ELR (cell line): ENCODE data around the gene LAPTM4A.
"Not testable (repeated sequence)": the region's sequence is repeated elsewhere in the genome, so short reads cannot be mapped to it uniquely, and the experiment has no call there.

ENCODE experiments used
- DNase-seq: peaks from one replicate; pipeline ENCODE4 v3.0.0-alpha.2; 2015; ENCODE audit warnings: low read depth

The LAPTM4A gene

GRCh38 chr2:20050646-20051531 is 539 bp downstream of the LAPTM4A start:
- peak; percentile 78 for DNase-seq

GRCh38 chr2:20050104-20050645 is 1.3 kb downstream of the LAPTM4A start:
- DNase-seq: peak; percentile 84

- DNase-seq: peak; percentile 36
These were observed 1.8 kb downstream of the LAPTM4A start for GRCh38 chr2:20049637-20050036.

- DNase-seq: no peak
These were observed 2.7 kb downstream of the LAPTM4A start for GRCh38 chr2:20048488-20049448.

- not testable (repeated sequence) for DNase-seq
These were observed 5.6 kb downstream of the LAPTM4A start for GRCh38 chr2:20045712-20046292.

GRCh38 chr2:20044778-20045177 is 6.7 kb downstream of the LAPTM4A start:
- no peak for DNase-seq

GRCh38 chr2:20042531-20042930 is 8.9 kb downstream of the LAPTM4A start:
- DNase-seq: no peak

GRCh38 chr2:20040489-20041172 is 10.8 kb downstream of the LAPTM4A start:
- peak; percentile 78 for DNase-seq

- no peak for DNase-seq
These were observed 13.8 kb downstream of the LAPTM4A start for GRCh38 chr2:20037660-20038059.

- DNase-seq: peak; percentile 34
These were observed 15.3 kb downstream of the LAPTM4A start for GRCh38 chr2:20035955-20036666.

- no peak for DNase-seq
These were observed 16.6 kb downstream of the LAPTM4A start for GRCh38 chr2:20034821-20035220.

GRCh38 chr2:20034218-20034617 is 17.2 kb downstream of the LAPTM4A start:
- DNase-seq: no peak

- DNase-seq: no peak
These were observed 18.1 kb downstream of the LAPTM4A start for GRCh38 chr2:20033322-20033721.

- no peak for DNase-seq
These were observed 21.2 kb downstream of the LAPTM4A start for GRCh38 chr2:20030224-20030623.

- peak; percentile 33 for DNase-seq
These were observed 23.6 kb downstream of the LAPTM4A start for GRCh38 chr2:20027705-20028434.

- no peak for DNase-seq
These were observed 24.2 kb downstream of the LAPTM4A start for GRCh38 chr2:20027260-20027677.

- DNase-seq: peak; percentile 65
These were observed 26.2 kb downstream of the LAPTM4A start for GRCh38 chr2:20025065-20025786.

GRCh38 chr2:20023688-20024087 is 27.7 kb downstream of the LAPTM4A start:
- no peak for DNase-seq

- DNase-seq: no peak
These were observed 29.9 kb downstream of the LAPTM4A start for GRCh38 chr2:20021405-20022009.
